Kasumi-1 (cell line): ENCODE data around the gene AKNA.

Experiments used
- DNase-seq, 2 experiments: peaks; one replicate each; lab custom pipeline; 2025; lab: John Stamatoyannopoulos, UW

AKNA gene, protein sequence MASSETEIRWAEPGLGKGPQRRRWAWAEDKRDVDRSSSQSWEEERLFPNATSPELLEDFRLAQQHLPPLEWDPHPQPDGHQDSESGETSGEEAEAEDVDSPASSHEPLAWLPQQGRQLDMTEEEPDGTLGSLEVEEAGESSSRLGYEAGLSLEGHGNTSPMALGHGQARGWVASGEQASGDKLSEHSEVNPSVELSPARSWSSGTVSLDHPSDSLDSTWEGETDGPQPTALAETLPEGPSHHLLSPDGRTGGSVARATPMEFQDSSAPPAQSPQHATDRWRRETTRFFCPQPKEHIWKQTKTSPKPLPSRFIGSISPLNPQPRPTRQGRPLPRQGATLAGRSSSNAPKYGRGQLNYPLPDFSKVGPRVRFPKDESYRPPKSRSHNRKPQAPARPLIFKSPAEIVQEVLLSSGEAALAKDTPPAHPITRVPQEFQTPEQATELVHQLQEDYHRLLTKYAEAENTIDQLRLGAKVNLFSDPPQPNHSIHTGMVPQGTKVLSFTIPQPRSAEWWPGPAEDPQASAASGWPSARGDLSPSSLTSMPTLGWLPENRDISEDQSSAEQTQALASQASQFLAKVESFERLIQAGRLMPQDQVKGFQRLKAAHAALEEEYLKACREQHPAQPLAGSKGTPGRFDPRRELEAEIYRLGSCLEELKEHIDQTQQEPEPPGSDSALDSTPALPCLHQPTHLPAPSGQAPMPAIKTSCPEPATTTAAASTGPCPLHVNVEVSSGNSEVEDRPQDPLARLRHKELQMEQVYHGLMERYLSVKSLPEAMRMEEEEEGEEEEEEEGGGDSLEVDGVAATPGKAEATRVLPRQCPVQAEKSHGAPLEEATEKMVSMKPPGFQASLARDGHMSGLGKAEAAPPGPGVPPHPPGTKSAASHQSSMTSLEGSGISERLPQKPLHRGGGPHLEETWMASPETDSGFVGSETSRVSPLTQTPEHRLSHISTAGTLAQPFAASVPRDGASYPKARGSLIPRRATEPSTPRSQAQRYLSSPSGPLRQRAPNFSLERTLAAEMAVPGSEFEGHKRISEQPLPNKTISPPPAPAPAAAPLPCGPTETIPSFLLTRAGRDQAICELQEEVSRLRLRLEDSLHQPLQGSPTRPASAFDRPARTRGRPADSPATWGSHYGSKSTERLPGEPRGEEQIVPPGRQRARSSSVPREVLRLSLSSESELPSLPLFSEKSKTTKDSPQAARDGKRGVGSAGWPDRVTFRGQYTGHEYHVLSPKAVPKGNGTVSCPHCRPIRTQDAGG (N-terminal part only)

DNA sequence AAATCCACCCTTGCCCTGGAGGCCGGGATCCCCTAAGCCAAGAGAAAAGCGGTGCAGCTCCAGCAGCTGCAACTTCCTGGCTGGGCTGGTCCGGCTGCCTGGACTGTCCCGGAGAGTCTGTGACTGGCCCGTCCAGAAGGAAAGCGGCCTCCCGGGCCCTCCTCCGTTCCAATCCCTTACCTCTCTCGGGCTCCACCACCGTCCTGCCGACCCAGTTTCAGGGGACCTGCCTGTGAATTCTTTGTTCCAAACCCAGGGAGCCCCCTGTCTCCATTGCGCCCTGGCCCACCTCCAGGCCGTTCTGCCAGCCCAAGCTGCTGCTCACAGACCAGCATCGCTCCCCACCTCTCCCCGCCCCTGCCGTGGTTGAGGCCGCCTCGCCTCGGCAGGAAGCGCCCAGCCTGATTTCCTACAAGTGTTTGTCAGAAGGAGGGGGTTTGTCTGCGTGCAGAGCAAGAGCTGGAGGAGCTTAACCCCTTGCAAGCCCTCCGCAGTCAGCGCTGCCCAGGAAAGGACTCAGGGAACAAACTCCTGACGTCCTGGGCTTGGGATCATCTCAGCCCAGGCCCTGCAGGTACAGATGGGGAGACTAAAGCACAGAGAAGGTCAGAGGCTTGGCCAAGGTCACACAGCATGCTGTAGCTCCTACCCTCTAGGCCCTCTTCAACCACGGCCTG, at the start of gene AKNA:
AKNA (minus strand) TSS at position 303 of the 677 bp plus-strand sequence. CDS start 6,649 bp downstream, outside the sequence.
- DNase-seq, result peak; percentile 90 to 91

DNA sequence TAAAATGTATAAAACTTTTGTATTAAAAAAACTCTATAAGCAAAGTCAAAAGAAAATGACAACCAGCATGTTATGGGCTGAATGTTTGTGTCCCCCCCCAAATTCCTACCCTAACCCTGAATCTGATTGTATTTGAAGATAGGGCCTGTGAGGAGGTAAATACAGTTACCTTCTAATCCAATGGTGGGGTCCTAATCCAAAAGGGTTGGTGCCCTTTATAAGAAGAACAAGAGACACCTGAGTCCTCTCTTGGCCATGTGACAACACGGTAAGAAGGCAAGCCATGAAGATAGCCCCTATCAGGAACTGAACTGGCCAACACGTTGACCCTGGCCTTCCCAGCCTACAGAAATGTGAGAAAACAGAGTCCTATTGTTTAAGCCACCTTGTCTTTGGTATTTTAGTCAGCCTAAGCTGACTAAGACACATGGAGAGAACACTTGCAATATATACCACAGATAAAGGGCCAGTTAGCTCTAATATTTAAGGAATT, 49.7 kb upstream of the AKNA start:
- no peak for DNase-seq

DNA sequence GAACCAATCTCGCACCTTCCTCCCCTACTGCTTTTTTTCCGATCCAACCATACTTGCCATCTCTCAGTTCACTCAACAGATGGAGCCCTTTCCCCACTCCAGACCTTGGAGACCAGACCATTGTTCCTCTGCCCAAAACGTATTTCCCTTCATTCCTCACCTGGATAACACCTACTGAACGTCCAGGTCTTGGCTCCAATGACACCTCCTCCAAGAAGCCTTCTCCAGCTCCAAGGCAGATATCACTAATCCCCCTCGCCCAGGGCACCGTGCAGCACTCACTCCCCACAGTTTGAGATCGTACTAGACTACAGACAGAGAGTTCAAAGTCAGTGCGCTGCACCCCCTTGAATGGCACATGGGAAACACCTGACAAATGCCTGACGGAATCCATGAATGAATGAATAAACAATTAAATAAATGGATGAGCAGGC, 47.1 kb upstream of the AKNA start:
- peak; percentile 46 to 72 for DNase-seq

DNA sequence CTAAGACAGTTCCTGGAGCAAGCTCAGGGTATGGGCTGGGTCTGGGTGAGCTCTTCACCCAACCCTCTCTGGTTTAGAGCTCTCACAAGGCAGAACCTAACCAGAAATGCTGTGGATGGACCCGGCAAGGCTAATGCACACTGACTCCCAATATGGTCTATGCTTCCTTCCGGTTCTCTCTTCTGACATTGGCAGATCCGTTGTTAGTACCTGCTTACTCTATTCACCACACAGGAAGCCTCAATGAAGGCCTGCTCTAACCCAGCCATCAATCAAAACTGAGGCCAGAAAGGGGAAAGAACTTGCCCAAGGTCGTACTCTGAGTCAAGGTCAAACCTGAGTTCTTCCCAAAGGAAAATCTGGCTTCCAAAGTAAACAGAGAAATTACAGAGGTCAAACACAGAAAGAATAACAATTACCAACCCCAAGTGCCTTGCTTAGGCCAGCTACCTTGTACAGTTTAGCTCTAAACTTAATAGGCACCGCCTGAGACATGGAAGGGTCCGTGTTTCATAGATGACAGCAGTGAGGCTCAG, 46.0 kb upstream of the AKNA start:
- DNase-seq, result no peak

DNA sequence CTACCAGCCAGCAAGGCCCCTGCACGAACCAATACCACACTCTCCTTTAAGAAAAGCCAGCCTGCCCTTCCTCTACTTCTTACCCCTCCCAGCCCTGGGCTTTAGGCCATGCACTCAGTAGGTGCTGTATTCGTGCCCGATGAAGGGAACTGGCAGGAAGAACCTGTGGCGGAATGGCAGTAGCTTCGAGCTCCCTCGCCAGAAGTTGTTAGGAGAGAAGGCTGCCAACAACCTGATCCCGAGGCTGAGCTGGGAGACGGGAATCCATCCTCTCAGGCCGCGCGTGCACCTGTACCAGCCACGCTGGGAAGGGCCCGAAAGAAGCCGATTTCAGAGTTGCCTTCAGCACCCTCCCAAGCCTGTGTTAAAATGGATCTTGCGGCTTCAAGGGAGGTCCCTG, 45.3 kb upstream of the AKNA start:
- DNase-seq, result no peak

DNA sequence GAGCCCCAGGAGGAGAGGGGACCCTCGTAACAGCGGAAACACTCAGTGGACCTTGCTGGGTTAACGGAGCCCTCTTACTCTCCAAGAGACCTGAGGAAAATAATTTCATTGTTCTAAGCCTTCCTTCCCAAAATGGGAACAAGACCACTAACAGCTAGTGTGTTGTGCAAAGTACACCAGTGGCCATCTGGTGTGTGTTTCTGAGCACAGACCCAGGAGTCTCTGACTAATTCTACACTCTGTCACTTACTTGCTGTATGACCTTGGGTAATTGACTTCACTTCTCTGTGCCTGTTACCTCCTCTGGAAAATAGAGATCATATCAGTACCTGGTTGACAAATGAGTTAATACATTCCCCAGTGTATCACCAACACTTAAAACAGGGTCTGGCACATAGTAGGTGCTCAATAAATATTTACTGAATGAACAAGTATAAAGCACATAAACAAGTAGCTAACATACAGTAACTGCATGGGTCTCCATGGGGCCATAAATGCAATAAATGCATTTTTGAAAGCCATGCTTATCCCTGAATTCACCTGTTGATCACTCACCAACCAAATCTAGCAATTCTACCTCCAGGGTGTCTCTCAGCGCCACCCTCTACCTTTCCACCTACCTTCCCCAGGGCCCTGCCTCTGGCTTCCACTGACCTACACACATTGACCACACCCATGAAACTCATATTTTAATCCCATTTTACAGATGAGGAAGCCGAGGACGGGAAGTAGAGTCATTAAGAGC, 44.7 kb upstream of the AKNA start:
- no peak for DNase-seq

DNA sequence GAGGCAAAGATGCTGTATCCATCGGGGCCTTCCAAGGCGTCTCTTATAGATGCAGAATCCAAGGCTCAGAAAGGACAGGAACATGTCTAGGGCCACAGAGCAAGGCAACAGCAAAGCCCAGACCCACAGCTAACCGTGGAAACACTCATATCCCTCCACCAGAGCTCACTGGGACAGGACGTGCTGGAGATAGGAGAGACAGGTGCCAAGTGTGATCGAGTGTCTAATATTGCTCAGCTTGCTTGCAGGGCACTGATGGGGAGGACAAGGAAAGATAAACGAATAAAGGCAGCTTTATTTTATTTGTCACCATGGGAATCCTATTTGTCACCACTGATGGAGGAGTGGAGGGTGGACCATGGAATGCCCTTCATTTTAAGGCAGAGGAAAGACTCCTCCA, 44.0 kb upstream of the AKNA start:
- DNase-seq, result no peak

DNA sequence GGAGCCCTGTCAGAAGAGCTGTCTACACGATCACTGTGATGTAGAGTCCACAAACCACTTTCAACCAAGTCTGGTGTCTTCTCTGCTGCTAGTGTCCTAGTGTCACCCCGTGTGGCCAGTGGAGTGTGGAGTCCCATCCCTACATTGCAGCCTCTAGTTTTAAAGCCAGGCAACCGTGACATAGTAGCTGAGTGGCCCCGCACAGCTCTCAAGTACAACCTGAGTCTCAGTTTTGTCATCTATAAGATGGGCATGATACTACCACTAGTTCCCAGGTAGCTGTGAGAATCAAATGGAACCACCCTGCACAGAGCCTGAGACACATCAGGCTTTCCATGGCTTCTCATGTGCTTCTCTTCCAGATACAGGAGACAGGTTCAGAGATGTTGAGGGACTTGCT, 43.2 kb upstream of the AKNA start:
- no peak for DNase-seq

DNA sequence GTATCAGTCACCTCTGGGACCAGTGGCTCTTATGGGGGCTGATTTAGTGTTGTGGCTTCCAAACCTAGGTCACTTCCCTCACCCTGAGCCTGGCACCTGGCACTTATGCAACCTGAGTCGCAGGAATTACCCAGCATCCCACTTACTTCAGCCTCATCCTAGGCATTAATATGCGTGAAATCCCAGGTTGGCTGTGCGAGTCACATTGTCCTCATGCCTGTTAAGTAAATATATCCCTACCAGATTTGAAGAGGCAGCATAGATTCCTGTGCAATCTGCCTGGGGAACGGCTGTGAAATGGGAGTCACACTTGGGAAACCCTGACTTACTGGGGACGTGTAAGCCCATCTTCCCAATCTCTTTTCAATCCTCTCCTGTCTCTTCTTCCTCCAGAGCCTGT, 42.7 kb upstream of the AKNA start:
- DNase-seq, result no peak

DNA sequence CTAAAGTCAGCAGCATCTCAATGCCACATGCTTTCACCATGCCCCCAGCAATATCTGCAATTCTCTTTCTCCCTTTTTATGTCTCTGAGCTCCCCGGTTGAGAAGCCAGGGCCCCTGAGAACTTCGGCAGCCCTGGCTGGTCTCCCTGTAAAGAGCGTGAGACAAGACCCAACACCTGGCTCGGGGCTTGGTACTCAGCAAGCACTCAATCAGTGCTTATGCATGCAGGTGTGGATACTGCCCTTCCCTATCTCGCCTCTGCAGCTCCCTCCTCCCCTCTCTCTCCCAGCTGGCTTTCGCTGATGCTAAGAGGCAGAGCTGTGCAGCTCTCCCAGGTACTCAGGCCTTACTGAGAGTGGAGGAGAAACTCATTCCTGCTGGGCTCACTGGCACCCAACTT, 41.7 kb upstream of the AKNA start:
- DNase-seq, result no peak

DNA sequence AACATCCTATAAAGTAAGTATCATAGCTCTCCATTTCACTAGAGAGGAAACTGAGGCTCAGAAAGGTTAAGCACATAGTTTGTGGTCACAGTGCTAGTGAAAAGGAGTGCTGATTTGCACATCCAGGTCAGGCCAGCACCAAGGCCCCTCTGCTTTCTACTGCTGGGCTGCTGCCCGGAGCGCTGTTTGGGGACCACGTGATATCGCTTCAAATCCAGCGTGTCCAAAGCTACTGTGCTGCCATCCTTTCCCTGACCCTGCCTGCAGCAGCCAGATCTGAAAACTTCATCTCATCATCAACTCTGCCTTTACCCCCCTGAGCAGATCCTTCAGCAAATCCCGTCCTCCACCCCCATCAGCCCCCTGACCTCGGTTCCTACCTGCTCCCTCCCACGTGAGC, 40.7 kb upstream of the AKNA start:
- no peak for DNase-seq

DNA sequence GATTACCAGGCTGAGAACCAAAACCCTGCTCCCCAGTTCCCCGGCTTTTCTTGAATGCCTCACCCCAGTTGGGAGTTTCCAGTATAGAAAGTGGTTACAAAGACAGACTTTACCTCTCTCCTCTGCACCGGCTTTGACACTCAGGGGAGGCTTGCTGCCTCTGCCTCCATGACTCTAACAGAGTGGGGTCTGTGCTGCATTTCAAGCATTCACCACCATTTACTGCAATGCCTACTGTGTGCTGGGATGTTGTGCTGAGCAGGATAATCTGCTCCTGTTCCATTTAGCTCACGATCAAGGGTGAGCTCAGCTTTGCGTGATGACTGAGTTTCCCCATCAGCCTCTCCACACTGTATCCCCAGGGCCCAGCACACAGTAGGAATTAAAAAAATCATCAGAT, 39.9 kb upstream of the AKNA start:
- DNase-seq, result no peak

DNA sequence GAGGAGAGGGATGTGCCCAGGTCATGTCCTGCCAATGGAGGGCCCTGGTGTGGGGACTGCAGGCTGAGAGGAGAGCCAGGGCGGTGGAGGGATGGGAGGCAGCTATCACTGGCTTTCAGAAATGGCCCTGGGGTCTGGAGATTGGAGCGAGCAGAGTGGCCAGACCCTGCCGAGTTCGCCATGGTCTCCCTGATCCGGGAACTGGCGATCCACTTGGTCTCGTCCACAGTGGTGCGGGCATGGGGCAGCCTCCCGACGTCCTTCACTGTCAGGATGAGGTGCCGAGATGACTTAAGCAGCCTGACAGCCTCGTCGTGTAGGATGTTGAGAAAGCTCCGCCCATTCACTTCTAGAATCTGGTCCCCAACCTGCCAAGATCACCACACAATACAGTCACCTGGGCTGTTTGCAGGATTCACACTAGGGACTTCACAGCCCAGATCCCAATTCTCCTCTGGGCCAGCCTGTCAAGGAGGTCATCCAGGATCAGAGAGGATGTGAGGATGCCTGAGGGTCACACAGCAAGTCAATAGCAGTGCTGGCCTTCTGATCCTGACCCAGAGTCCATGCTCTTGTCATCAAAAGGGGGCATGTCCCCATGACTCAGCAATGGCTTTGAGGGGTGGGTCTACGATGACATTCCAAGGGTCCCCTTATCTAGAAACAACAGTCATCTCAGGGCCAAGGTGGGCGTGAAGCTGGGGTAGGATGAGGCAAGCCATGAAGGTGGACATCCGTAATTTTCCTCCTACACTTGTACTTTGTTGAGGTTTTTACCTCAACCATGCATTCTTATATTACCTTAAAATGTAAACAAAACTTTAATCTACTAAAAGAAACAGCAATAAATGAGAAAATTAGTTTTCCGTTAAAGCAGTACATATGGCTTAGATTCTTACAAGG, 38.5 kb upstream of the AKNA start:
- no peak for DNase-seq

DNA sequence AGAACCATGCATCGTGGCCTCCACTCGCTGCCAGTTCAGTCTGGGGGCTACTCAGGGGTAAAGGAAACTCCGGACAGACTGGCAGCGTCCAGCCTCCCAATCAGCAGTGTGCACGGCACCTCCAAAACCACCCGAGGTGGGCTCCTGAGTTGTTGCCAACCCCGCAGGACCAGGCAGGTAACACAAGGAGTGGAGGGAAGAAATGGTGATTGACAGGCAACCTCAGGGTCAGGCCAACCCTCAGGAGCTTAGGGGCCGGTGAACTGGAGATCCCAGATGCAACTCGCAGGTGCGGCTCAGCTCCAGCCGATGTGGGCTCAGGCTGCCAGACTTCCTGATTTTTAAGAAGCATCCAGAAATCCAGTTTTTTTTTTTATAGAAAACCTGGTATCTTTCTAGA, 37.3 kb upstream of the AKNA start:
- no peak for DNase-seq

DNA sequence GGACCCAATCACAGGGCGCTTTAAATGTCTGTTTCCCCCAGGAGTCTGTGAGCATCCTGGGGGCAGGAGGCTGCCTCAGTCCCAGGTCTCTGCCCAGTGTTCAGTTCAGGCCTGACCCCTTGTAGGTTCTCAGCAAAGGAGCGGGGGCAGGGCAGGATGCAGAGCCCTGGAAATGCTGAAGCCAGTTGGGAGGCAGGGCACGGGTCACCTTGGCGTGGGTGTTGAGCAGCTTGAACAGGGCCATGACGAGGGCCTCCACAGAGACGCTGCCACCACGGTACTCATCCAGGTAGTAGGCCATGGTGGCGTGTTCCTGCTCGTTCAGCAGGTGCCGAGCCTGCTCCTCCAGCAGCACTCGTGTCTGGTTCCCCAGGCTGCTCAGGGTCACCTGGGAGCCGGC, 36.3 kb upstream of the AKNA start:
- no peak for DNase-seq

DNA sequence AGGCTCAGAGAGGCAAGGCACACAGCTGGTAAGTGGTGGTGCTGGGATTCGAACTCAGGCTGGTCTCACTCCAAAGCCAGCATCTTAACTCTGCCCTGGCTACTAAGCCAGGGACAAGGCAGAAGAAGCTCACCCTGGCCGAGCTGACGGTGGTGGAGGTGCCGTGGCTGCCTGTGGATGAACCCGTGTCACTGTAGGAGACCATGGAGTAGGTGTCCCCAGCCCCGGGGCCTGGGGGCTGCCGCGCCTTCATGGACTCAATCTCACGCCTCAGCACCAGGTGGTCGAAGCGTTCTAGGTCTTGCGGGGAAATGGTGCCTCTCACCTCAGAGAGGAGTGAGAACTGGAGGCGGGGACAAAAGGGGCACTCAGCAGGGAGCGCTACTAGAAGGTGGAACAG, 35.4 kb upstream of the AKNA start:
- no peak for DNase-seq

DNA sequence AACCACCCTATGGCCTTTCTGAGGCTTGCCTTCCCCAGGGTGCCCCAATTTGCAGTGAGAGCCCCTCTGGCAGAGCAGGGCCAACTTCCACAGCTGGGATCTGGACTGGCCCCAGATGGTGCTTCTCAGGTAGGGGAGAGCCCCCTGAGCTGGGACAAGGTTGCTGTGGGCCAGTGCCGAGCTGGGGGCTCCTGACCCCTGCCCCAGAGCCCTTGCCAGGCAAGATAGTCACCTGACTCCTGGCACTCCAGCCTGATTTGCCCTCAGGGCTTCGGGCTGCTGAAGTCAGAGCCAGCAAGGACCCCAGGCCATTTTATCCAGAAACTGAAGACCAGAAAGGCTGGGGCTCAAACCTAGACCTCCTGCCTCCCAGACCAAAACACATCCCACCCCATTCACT, 33.4 kb upstream of the AKNA start:
- DNase-seq, result no peak

DNA sequence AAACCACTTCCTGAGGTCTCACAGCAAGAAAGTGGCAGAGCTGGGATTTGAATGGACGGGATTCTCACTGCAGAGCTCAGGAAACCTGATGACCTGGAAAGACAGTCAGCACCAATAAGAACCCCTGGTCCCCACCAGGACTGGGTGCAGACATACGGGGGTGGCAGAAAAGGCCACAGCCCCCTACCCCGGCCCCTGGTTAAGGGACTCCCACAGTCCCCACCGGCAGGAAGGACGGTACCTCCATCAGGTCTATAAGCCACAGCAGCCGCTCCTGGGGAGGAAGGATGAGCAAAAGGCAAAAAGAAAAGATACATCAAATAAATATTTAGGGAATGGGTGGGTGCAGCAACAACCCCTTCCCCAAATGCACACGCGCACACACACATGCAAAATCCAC, 32.0 kb upstream of the AKNA start:
- DNase-seq, result no peak

DNA sequence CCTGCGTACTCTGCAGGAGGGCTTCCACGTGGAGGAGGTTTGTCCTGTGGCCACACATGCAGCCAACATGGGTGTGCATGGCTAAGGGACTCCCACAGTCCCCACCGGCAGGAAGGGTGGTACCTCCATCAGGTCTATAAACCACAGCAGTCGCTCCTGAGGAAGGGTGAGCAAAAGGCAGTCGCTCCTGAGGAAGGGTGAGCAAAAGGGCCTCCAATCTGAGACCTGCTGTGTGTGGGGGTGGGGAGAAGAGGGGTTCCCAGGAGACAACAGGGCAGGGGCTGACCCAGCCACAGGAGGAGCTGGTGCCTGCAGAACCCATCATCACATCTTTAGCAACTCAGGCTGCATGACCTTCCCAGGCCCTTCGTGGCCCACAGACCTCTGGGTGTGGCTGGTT, 30.3 kb upstream of the AKNA start:
- no peak for DNase-seq

DNA sequence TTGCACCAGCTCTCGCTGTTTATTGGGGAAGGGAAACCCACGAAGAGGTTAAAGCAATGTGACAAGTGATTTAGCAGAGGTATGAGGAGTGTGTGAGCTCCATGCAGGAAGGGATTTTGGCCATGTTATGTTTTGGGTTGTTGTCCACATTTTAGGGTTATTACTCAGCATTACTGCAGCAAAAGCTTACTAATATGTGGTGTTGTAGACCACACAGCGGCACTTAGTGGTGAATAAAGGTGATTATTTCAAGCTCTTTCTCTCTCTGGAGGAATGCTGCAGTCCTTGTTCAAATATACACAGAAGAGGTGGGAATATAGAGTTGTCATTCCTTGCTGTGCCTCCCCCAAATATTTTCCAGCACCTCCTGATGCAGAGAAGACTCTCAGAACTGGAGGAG, 29.7 kb upstream of the AKNA start:
- DNase-seq, result no peak
